GOT3 (cell line): Measurements from ENCODE around the gene MAD2L1.

Experiments used
- DNase-seq: peaks from one replicate; lab custom pipeline; 2025; ENCODE audit warnings: mixed read lengths; lab: John Stamatoyannopoulos, UW

MAD2L1 gene

DNA sequence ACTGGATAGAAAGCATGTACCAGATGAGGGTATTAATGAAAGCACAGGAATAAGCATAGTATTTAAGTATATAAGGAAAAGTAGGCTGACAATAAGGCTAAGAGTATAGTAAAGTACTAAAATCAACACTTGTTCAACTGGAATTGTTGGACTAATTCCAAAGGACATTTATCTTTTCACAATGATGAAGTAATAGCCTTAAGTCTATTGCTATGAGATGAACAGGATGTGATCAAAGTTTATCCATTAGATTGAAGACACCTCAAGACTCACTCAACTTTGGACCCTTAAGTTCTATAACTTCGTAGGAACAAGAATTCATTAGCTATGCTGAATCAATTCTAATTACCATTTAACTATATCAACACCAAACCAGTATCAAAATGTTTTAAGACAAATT lies 7.6 kb downstream of the MAD2L1 start:
- DNase-seq, result no peak

DNA sequence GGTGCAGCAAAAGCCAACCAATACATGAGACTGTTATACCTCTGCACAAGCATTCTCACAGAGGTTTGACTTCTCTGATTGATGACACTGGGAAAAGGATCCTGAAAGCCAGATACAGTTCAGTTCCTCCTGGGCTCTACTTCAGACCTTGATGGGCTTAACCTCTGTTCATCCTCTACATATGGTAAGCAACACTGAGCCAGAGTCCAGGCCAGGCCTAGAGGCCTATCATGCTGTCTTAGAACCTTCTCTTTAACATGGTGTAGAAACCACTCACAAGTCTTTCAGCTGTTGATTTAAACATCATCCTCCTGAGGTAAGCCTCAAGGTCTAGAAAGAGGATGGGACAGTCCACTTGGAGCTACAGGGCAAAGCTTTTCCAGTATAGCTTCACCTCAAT lies 9.2 kb downstream of the MAD2L1 start:
- no peak for DNase-seq

DNA sequence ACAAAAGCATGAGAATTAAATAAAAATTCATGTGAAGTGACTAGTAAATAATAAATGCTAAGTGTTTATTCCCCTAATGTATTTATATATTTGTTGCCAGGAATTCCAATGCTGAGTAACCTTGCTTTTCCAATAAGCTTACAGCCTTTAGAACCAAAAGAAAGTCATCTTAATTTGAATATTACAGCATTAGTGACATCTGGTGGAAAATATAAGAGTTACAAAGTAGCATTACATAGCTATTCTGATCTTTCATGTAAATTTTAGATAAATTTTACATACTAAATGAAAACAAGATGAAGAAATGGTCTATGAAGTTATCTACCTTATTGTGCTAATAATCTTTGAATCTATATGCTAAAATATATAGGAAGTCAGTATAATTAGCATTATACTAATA lies 10.4 kb downstream of the MAD2L1 start:
- no peak for DNase-seq

DNA sequence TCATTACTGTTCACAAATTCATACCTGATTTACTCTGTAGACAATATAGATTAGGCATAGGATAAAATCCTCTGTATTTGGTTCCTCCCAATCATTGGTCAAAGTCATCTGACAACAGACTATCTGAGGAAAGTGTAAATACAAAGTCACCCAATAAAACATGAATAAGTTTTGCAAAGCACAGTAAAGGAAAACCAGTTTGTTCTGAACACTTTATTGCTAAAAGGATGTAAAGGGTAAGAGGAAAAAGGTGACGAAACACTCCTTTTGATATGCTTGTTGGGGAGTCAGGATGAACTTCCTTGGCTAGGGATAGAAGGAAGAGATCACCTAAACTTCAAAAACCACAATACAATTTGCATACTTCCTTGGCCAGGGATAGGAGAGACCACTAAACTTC lies 10.9 kb downstream of the MAD2L1 start:
- no peak for DNase-seq

DNA sequence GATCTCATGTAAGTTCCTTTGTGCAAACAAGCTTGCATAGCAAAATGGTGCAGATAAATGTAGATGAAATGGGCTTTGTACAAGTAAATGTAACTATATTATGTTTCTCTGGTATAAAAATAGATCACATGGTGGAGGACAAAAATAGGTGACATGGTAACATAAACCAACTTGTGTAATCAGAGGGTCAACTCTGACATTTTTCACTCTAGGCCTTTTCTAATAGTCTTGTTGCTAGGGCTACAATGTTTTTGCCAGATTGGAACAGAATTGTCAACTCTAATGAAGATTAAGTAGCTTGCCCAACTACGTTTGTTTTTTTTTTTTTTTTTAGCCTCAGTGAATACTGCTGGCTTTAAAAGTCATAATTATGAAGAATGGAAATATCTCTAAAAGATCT lies 11.5 kb downstream of the MAD2L1 start:
- no peak for DNase-seq

DNA sequence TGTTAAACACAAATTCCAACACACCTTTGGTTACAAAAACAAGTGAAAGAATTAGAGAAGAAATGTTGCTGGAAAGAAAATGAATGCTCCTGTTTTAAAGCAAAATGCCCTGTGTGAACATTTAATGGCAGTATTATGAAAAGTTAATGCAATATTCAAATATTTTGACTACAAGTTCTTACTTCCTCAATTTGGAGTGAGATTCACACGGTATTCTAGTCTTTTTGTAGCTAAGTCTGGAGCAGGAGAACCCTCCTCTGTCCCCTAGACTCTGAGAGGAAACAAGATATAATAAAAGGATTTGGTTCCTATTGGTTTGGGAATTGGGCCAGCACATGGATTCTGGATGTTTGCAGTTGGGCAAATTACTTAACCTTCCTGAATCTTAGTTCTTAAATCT lies 12.7 kb downstream of the MAD2L1 start:
- DNase-seq, result no peak

DNA sequence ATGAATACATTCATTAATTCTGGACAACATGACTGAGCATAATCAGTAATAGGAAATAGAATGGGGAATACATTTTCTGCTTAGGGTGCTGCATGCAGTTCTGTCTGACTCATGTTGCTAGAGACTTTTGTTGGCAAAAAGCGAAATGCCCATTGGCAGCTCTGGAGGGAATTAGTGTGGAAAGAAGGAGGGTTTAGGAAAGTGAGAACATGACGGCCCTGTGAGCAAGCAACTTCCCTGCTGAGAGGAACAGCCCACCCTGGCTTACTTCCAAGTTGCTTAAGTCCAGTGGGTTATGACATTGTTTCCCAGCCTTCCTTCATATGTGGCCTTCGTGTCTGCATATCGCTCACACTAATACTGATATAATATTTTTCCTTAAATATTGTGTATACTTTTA lies 13.8 kb downstream of the MAD2L1 start:
- peak; percentile 16 for DNase-seq

DNA sequence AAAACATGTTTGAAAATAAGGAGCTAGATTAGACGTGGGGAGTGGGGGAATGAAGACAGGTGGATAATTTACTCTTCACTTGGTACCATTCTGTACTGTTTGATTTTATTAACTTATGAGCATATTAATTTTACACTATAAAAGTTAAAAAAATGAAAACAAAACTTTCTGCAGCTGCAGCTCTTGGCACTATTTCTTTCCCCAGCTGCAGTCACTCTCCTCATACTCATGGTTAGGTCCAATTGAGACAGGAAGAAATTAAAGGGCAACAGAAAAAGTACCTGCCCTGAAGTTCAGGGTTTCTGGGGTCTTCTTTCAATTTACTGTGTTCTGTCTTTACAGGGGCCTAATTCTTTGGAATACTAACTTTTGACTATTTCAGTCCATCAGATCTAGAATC lies 15.4 kb downstream of the MAD2L1 start:
- DNase-seq, result no peak

DNA sequence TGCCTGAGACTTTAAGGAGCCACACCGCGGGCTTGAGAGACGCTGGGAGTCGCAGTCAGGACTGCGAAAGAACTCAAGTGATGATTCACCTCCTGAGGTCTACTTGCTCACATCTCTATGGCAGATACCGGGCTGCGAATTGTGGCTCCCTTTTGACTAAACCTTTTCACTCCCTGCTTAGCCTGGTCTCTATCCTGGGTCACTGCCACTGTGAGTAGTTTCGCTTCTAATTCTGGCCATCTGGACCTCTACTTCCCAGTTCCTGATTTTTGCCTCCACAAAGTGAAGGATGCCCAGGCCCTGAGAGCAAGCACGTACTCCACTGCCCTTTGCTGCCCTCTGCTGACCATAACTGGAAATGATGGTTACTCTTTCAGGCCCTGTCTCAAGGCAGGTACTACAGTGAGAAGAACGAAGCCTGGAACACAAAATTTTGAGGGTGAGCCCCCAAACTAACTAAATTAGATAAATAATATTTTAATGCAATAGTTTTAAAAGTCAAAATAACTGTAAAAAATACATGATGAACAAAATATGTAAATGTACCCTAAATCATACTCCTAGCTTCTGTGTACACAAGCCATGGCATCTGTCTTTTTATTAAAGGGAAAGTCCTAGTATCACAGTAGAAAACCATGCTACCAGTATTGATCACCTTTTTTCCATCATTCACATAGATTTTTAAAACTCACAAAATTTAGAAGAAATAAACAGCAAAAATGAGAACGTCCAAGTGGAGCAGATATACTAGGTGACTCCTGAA lies 16.7 kb downstream of the MAD2L1 start:
- DNase-seq, result peak; percentile 4

DNA sequence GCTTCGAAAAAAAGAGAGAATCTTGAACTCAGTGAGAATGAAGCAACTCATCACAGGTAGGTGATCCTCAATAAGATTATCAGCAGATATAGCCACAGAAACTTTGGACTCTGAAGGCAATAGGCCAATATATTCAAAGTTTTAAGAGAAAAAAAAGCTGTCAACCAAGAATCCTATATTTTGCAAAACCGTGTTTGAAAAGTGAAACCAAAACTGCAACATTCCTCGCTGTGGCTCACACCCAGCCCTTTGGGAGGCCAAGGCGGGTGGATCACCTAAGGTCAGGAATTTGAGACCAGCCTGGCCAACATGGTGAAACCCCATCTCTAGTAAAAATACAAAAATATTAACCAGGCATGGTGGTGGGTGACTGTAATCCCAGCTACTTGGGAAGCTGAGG lies 22.8 kb downstream of the MAD2L1 start:
- DNase-seq, result no peak

DNA sequence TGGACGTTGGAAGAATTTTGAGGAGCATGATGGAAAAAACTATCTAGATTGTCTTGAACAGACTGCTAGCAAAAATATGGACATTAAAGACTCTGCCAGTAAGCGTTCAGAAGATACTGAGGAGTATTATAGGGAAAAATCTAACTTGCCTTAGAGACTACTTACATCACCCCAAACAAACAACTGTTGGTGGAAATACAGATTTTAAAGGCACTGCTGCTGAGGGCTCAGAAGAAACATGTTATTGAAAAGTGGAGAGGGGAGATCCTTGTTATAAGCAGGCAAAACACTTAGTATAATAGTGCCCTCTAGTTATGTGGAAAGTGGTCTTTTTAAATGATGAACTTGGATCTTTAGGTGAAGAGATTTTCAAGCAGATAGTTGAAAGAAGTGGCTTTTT lies 29.2 kb downstream of the MAD2L1 start:
- DNase-seq, result no peak

DNA sequence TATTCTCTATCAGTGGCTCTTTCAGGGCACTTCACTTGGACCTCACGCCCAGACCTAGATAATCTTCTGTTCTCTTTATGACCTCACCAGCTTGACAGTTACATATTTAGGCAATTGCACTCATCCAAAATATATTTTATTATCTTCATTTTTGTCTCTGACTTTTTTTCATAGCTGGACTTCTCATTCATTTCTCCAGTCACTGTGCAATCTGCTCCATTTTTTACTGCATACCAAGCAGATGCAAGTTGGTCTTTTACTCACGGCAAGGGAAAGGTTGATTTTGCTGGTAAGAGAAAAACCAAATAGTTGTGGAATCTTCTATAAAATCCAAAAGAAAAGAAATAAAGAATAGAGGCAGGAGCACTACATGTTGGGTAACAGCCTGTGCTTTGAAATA lies 31.7 kb downstream of the MAD2L1 start:
- DNase-seq, result no peak

DNA sequence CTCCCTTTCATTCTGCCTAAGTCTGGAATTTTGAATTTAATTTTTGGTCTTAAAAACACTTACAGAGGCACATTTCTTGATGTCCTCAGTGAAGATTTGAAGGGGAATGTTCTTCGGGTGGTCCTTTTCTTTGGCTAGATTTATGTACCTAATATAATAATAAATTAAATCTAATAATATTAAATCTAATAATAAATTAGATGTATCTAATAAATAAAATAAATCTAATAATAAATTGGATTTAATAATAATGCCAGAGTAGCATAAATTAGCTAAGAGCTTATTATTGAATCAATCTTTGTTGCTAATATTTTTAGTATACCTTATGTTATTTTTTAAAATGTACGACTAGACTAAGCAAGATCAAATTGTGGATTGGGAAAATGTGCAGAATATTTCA lies 39.8 kb downstream of the MAD2L1 start:
- no peak for DNase-seq

DNA sequence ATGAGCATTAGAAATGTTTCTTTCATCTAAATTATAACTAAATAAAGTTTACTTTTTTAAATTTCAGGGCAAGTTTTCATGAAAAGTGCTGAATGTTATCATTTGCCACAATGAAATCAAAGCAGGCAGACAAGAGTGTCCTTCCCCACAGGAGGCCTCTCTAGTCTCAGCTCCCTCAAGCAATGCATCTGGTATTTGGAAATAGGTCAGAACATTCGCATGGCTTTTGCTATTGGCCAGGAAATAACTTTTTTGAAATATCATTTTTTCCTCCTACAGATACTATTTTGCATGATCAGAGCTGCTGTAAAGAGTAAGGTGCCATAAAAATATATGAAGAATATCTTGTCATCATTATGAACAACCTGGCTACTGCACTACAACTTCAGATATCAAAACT lies 41.1 kb downstream of the MAD2L1 start:
- no peak for DNase-seq

DNA sequence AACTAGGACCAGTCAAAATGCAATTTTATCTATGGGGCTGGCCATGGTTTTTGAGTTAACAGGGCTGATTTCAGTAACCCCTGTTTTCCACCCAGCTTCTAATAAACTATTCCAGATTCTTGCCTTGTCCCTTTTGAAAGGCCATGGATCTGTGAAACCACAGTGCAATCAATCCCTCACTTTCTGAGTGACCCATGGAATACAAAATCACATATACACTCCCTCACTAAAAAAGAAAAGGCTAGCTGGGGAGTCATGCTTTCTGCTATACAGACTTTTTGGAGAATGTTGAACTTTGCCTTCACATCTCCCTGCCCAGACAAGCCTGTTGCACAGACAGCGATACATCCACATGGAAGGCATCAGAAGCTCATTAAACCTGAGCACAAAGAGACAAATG lies 47.9 kb downstream of the MAD2L1 start:
- DNase-seq, result no peak

DNA sequence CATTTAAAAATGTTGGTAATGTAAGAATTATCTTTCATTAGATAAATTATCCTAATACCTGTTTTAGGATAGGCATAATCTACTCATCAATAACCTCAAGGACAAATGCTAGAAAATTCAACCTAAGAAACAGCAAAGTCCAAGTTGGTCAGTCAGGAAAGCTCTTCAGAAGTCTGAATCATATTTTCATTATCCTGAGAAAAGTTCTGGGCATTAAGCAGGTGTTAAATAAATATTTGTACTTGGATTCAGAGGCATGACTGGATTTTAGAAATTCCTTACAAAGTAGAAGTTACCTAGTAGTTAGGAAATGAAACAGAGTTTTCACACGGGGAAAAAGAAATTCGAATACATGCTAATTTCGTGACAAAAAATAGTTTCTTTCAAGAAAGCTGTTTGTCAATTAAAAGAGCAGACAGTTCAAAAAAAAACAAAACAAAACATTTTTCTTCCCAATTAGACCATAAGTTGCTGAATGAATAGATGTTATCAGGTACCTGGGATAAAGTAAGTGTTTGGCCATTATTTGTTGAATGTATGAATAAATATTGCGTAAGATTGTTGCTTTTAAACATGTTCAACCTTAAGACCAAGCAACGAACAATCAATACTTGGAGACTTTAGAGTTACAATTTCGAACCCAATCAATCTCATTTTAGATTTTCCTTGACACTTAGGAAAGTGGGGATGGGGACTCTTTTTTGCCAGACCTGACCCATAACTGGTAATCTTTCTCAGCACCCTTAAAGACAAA lies 48.5 kb downstream of the MAD2L1 start:
- no peak for DNase-seq

DNA sequence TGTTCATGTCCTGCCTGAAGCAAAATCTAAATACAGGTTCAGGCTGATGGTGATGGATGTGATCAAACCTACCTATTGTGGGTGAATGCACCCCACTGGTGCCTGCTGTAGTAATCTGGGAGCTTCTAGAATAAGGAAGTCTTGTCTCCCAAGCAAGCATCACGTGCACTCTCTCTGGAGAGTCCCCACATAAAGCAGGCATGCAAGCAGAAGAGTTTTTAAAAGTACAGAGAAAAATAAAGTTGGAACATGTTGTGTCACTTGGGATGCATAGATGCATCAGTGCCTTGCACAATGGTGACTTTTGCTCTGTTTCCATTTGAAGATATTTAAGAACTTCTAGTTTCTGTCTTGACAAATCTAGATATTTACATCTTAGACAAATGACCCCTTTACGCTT lies 54.9 kb downstream of the MAD2L1 start:
- DNase-seq, result no peak

DNA sequence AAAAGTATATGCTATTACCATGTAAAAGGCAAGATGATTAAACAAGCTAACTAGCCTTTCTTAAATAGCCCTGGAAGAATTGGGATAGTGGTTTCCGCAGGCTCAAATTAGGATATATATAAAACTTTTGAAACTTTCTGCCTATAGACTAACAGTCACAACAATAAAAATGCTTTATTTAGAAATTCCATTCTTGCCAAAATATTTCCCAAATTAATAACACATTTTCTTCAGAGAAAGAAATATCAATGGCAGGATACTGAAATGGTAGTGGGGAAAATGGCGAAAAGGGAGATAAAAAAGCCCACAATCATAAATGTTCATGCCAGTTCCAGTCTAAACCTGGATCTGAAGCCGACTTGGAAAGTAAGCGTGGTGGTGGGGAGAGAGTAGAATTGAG lies 56.0 kb downstream of the MAD2L1 start:
- DNase-seq, result no peak

DNA sequence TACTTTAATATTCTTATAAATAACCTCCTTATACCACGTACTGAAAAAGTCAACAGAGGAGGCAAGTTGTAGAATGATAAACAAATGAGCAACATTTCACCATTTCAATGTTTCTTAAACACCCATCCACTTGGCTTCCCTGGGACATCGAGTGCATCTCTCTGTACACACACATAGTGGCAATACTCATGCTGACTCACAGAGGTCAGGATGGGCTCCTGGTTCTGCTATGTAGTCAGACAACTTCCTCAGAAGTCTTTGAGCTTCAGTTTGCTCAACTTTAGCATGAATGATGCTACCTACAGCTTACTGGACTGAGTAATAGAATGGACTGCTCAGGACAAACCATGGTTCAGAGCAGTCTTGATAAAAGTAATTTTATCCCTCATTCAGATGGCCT lies 56.9 kb downstream of the MAD2L1 start:
- no peak for DNase-seq

DNA sequence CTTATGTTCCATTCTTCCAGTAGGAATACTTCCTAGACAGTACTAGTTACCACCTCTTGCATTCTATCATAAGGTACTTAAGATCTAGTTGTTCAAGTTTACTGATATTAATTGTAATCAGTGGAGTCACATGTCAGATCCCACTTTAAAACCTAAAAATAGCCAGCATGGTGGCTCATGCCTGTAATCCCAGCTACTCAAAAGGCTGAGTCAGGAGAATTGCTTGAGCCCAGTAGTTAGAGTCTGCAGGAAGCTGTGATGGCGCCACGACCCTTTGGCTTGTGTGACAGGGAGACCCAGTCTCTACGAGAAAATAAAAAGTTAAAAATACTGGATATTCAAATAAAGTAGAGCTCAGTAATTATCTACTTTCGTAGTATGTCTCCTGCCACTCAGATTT lies 57.7 kb downstream of the MAD2L1 start:
- DNase-seq, result no peak

DNA sequence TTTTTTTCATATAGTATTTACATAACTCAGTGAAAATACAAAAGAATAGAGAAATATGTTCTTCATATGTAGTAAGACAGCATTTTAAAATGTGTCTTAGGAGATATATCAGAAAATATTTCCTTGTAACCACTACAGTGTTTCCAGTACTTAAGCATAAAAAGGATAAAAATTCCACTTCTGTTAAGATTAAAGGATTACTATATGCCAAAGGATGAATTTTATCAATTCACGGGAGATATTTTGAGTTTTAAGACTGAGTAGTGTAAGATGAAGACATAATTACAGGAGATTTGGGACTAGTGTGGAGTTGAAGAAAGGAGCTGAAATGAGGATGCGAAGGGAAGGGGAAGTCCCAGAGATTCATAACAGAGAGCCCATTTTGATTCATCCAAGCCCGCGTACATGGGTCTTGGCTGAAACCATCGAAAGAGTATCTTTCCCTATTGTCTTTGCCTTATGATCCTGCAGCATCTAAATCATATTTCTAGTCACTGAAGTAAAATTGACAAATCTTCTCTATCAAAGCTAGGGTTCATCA lies 58.7 kb downstream of the MAD2L1 start:
- no peak for DNase-seq

DNA sequence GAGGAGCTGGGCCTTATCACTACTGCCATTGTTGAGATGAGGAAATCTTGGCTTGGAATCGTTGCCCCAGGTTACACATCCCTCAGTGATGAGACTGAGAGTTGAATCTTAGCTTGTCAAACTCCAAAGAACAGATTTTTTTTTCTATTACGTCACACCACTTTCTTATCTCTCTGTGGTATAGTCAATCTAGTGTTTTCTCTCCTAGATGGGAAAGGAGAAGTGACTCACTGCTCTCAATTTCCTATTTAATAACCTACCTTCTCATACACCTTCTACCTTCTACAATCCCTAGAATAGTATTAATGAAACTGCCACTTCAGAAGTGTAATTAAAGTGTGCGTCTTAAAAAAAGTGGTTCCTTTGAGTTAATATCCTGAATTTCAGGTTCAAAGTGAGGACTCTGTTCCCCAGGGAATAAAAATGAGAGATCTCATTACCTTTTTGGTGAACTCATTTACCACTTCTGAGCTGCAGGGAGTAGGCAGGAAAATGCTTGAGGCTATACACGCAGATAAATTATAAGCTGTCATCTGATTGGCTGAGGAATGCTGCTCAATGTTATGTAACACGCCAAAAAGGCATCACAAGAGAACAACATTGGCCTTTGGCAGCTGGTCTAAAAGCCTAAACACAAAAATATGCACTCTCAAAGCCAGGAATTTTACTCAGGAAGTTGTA lies 59.3 kb downstream of the MAD2L1 start:
- DNase-seq, result no peak
